Neural cell (in vitro differentiated cells): Measurements from ENCODE around the gene TM9SF4. TPM values are rescaled to one million over a fixed set of nuclear protein-coding genes. Genes with fewer than 3 reads are reported as not detected.

Experiments
- H2AFZ ChIP-seq: fragments of 200-600, 300-800 bp; sonication (generic), shearing (Covaris generic); 2 replicates; pipeline ENCODE4 v1.6.0; 2014; ENCODE audit warnings: low read depth, mild to moderate bottlenecking, antibody characterized with exemption, low read length, moderate library complexity
- H3F3A ChIP-seq: fragments of 200-600 bp; shearing (Covaris generic); 2 replicates; pipeline ENCODE4 v1.6.1; 2016; ENCODE audit warnings: mild to moderate bottlenecking, moderate library complexity, mixed read lengths, antibody characterized with exemption, low read length; ENCODE audit not compliant: insufficient read depth, poor library complexity, severe bottlenecking
- H3K27ac ChIP-seq: fragments of 200-600, 300-800 bp; sonication (generic), shearing (Covaris generic); 2 replicates; pipeline ENCODE4 v1.5.1; 2014; ENCODE audit warnings: mild to moderate bottlenecking, low read length, moderate library complexity
- H3K27me3 ChIP-seq: fragments of 300-800, 200-600 bp; sonication (generic), shearing (Covaris generic); 2 replicates; pipeline ENCODE4 v1.6.0; 2014; ENCODE audit warnings: mild to moderate bottlenecking, low read depth, low read length, moderate library complexity; ENCODE audit not compliant: insufficient read depth
- H3K36me3 ChIP-seq: fragments of 300-800, 200-600 bp; sonication (generic), shearing (Covaris generic); 2 replicates; pipeline ENCODE4 v1.5.1; 2014; ENCODE audit warnings: mild to moderate bottlenecking, antibody characterized with exemption, low read length, moderate library complexity; ENCODE audit not compliant: insufficient read depth
- H3K4me2 ChIP-seq: fragments of 300-800, 200-600 bp; sonication (generic), shearing (Covaris generic); 2 replicates; pipeline ENCODE4 v1.6.0; 2014; ENCODE audit warnings: mild to moderate bottlenecking, low read length
- H3K4me3 ChIP-seq: fragments of 300-800, 200-600 bp; sonication (generic), shearing (Covaris generic); 2 replicates; pipeline ENCODE4 v1.5.1; 2014; ENCODE audit warnings: mild to moderate bottlenecking, low read length, moderate library complexity
- H3K79me2 ChIP-seq: fragments of 200-600 bp; shearing (Covaris generic); replicated peaks from 2 replicates; pipeline ENCODE4 v1.6.0; 2014; ENCODE audit warnings: mild to moderate bottlenecking, low read length, moderate library complexity; ENCODE audit not compliant: insufficient read depth
- H3K9ac ChIP-seq: fragments of 300-800, 200-600 bp; sonication (generic), shearing (Covaris generic); 2 replicates; pipeline ENCODE4 v1.6.1; 2016; ENCODE audit warnings: mild to moderate bottlenecking, low read length, mixed read lengths
- H3K9me2 ChIP-seq: fragments of 200-600 bp; shearing (Covaris generic); 2 replicates; pipeline ENCODE4 v1.6.1; 2016; ENCODE audit warnings: mild to moderate bottlenecking, low read length, mixed read lengths; ENCODE audit not compliant: insufficient read depth
- H3K9me3 ChIP-seq: fragments of 200-600, 300-800 bp; sonication (generic), shearing (Covaris generic); 2 replicates; pipeline ENCODE4 v1.6.1; 2016; ENCODE audit warnings: mild to moderate bottlenecking, mixed run types, low read length, moderate library complexity, mixed read lengths
- H4K20me1 ChIP-seq: fragments of 200-600 bp; shearing (Covaris generic); 2 replicates; pipeline ENCODE4 v1.6.1; 2016; ENCODE audit warnings: mild to moderate bottlenecking, mixed run types; ENCODE audit not compliant: insufficient read depth
- EP300 ChIP-seq: fragments of 450-650 bp; conservative IDR thresholded peaks from 2 replicates; pipeline ENCODE4 v1.6.1; 2014; ENCODE audit warnings: antibody characterized with exemption, mild to moderate bottlenecking, moderate library complexity; ENCODE audit not compliant: poor library complexity, severe bottlenecking
- EZH2 ChIP-seq: fragments of 200-600, 300-800 bp; shearing (Covaris generic), sonication (generic); IDR thresholded peaks from 2 replicates; pipeline ENCODE4 v1.6.1; 2014; ENCODE audit warnings: antibody characterized with exemption, low read length, borderline replicate concordance, mild to moderate bottlenecking; ENCODE audit not compliant: insufficient read depth, poor library complexity, severe bottlenecking
- MXI1 ChIP-seq: fragments of 450-650 bp; conservative IDR thresholded peaks from 2 replicates; pipeline ENCODE4 v1.6.1; 2014; ENCODE audit warnings: antibody characterized with exemption, mild to moderate bottlenecking; ENCODE audit not compliant: poor library complexity, severe bottlenecking
- POLR2AphosphoS5 ChIP-seq: IDR thresholded peaks from 2 replicates; pipeline ENCODE4 v1.6.1; 2012
- RAD21 ChIP-seq: fragments of 450-650 bp; conservative IDR thresholded peaks from 2 replicates; pipeline ENCODE4 v1.6.1; 2014; ENCODE audit warnings: antibody characterized with exemption, mild to moderate bottlenecking, moderate library complexity
- SMC3 ChIP-seq: fragments of 450-650 bp; conservative IDR thresholded peaks from 2 replicates; pipeline ENCODE4 v1.6.1; 2014; ENCODE audit warnings: antibody characterized with exemption, mild to moderate bottlenecking, moderate library complexity; ENCODE audit not compliant: poor library complexity
- TAF1 ChIP-seq: IDR thresholded peaks from 2 replicates; pipeline ENCODE4 v1.6.1; 2012; ENCODE audit warnings: low read depth
- polyA plus RNA-seq: library from polyadenylated mRNA; depleted of rRNA; stranded (reverse); fragments of >200 nt; gene quantifications from 2 replicates; pipeline ENCODE4 v1.2.3, GENCODE V29; 2014
- TF ChIP-seq, protein P1 (sequence below): IDR thresholded peaks from 2 replicates; pipeline ENCODE4 v1.6.1; 2012; ENCODE audit warnings: borderline replicate concordance
- TF ChIP-seq, protein P2 (sequence below): fragments of 450-650 bp; IDR thresholded peaks from 2 replicates; pipeline ENCODE4 v1.5.1; 2014; ENCODE audit warnings: antibody characterized with exemption, mild to moderate bottlenecking, moderate library complexity; ENCODE audit not compliant: poor library complexity, severe bottlenecking

Gene TM9SF4
- polyA plus RNA-seq, 1 donor from 2014 or later = 18.3 TPM

DNA sequence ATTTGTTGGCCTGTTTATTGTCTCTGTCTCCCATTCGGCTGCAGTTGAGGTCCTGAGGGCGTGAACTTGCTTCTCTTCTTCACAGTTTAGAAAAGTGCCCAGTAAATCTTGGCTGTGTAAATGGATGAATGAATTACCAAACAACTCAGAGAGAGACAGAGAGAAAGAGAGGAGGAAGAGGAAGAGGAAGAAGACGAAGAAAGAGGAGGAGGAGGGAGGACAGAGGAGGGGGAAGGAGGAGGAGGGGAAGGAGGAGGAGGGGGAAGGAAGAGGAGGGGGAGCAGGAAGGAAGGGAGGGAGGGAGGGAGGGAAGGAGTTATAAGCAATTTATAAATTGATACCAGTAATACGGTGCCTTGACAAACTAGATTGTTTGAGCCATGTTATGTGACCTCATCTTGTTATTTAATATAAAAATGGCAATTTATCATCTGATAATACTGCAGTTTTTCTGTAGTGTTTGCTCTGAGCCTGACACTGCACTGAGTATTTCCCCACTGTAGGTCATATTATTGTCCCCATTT lies 38.8 kb upstream of the TM9SF4 start:
- Histone ChIP-seq H2AFZ (no peak overlapping the region), H3K4me2 (no peak overlapping the region), H3K4me3 (no peak overlapping the region), H3K79me2 (no peaks in the 10 kb centered on the region), H3K9ac (no peak overlapping the region), H3F3A (no peaks in the 10 kb centered on the region), H3K36me3 (no peaks in the 10 kb centered on the region), H3K27ac (no peak overlapping the region), H3K9me2 (no peaks in the 10 kb centered on the region), H3K9me3 (no peaks in the 10 kb centered on the region), H4K20me1 (no peaks in the 10 kb centered on the region), H3K27me3 (peaks cover 12% of the 10 kb centered on the region)
- no peak for TF ChIP-seq EP300
- TF ChIP-seq MXI1 = no peak
- no peak for TF ChIP-seq TAF1
- TF ChIP-seq, protein P1, sequence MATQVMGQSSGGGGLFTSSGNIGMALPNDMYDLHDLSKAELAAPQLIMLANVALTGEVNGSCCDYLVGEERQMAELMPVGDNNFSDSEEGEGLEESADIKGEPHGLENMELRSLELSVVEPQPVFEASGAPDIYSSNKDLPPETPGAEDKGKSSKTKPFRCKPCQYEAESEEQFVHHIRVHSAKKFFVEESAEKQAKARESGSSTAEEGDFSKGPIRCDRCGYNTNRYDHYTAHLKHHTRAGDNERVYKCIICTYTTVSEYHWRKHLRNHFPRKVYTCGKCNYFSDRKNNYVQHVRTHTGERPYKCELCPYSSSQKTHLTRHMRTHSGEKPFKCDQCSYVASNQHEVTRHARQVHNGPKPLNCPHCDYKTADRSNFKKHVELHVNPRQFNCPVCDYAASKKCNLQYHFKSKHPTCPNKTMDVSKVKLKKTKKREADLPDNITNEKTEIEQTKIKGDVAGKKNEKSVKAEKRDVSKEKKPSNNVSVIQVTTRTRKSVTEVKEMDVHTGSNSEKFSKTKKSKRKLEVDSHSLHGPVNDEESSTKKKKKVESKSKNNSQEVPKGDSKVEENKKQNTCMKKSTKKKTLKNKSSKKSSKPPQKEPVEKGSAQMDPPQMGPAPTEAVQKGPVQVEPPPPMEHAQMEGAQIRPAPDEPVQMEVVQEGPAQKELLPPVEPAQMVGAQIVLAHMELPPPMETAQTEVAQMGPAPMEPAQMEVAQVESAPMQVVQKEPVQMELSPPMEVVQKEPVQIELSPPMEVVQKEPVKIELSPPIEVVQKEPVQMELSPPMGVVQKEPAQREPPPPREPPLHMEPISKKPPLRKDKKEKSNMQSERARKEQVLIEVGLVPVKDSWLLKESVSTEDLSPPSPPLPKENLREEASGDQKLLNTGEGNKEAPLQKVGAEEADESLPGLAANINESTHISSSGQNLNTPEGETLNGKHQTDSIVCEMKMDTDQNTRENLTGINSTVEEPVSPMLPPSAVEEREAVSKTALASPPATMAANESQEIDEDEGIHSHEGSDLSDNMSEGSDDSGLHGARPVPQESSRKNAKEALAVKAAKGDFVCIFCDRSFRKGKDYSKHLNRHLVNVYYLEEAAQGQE = no peak
- TF ChIP-seq EZH2 = no peak

DNA sequence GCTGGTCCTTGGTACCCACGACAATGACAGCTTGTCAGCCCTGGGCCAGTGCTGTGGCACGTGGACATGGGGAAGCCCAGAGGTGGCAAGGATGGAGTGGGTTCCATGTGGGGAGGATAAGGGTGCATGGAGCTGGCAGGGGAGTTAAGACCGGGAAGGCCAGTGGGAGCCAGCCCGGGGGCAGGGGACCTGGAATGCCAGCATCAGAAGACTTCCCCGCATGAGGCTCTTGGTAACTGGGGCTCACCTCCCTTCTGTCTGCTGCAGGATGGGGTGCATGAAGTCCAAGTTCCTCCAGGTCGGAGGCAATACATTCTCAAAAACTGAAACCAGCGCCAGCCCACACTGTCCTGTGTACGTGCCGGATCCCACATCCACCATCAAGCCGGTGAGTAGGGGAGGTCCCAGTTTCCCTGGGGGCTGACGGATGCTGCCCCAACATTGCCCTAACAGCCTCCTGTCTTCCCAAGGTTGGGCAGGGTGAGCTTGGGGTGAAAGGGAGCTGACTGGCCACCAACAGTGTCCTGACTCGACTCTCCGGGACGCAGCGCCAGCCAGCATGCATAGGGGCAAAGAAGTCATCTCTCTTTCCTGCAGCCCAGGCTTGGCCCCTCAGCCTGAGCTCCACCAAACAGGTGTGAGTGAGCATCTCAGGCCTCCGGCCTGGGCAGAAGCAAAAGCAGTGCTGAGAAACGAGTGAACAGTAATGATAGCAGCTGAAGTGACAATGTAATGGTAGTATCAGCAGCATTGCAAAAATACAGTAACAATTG lies 37.9 kb upstream of the TM9SF4 start:
- H3K4me2 ChIP-seq = no peak overlapping the region
- H3K9me2 ChIP-seq = no peaks in the 10 kb centered on the region
- H4K20me1 ChIP-seq = no peaks in the 10 kb centered on the region
- H3K36me3 ChIP-seq = no peaks in the 10 kb centered on the region
- no peak overlapping the region for H3K9ac ChIP-seq
- TF ChIP-seq SMC3 (no peak), EP300 (no peak), EZH2 (no peak), MXI1 (no peak), RAD21 (no peak), POLR2AphosphoS5 (no peak), TAF1 (no peak)
- TF ChIP-seq, protein P1 = no peak
- TF ChIP-seq, protein P2, sequence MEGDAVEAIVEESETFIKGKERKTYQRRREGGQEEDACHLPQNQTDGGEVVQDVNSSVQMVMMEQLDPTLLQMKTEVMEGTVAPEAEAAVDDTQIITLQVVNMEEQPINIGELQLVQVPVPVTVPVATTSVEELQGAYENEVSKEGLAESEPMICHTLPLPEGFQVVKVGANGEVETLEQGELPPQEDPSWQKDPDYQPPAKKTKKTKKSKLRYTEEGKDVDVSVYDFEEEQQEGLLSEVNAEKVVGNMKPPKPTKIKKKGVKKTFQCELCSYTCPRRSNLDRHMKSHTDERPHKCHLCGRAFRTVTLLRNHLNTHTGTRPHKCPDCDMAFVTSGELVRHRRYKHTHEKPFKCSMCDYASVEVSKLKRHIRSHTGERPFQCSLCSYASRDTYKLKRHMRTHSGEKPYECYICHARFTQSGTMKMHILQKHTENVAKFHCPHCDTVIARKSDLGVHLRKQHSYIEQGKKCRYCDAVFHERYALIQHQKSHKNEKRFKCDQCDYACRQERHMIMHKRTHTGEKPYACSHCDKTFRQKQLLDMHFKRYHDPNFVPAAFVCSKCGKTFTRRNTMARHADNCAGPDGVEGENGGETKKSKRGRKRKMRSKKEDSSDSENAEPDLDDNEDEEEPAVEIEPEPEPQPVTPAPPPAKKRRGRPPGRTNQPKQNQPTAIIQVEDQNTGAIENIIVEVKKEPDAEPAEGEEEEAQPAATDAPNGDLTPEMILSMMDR = no peak
- no peak overlapping the region for H3K4me3 ChIP-seq
- H3K79me2 ChIP-seq = no peaks in the 10 kb centered on the region
- H3F3A ChIP-seq = no peaks in the 10 kb centered on the region
- no peaks in the 10 kb centered on the region for H3K9me3 ChIP-seq
- H2AFZ ChIP-seq = no peak overlapping the region
- peaks cover 12% of the 10 kb centered on the region for H3K27me3 ChIP-seq
- no peak overlapping the region for H3K27ac ChIP-seq
